ENCODE measurements around the gene TACC3. TPM values are rescaled to one million over a fixed set of nuclear protein-coding genes. Genes with fewer than 3 reads are reported as not detected.

TACC3 gene
- total RNA-seq, 1 donor from 2014 or later, result 42.2 TPM

- TF ChIP-seq CTCF (IDR thresholded peaks at IDR 0.05; ENCODE audit: unreplicated experiment), result no peak
- H3K4me1 Mint-ChIP-seq (ENCODE audit: unreplicated experiment), result no peaks in the 10 kb centered on the region
- H3K36me3 Mint-ChIP-seq (ENCODE audit: low read depth, unreplicated experiment), result peaks cover 17% of the 10 kb centered on the region
- no peaks in the 10 kb centered on the region for H3K9me3 Mint-ChIP-seq (ENCODE audit: unreplicated experiment)
- H3K27me3 Mint-ChIP-seq (ENCODE audit: unreplicated experiment), result peaks cover 6% of the 10 kb centered on the region
- H3K27ac Mint-ChIP-seq (ENCODE audit: unreplicated experiment), result no peak overlapping the region
- H3K4me3 Mint-ChIP-seq (ENCODE audit: unreplicated experiment), result no peak overlapping the region
- DNase-seq (ENCODE audit: low spot score), result no peak
Measured at GRCh38 chr4:1745697-1746096, 24.4 kb downstream of the TACC3 start.

GRCh38 chr4:1746265-1746691 is 25.0 kb downstream of the TACC3 start:
- no peak overlapping the region for H3K4me3 Mint-ChIP-seq (ENCODE audit: unreplicated experiment)
- peak; percentile 97 for TF ChIP-seq CTCF (IDR thresholded peaks at IDR 0.05; ENCODE audit: unreplicated experiment)
- H3K27ac Mint-ChIP-seq (ENCODE audit: unreplicated experiment), result no peak overlapping the region
- DNase-seq (ENCODE audit: low spot score), result peak; percentile 98
- no peaks in the 10 kb centered on the region for H3K9me3 Mint-ChIP-seq (ENCODE audit: unreplicated experiment)
- no peaks in the 10 kb centered on the region for H3K4me1 Mint-ChIP-seq (ENCODE audit: unreplicated experiment)
- peaks cover 6% of the 10 kb centered on the region for H3K27me3 Mint-ChIP-seq (ENCODE audit: unreplicated experiment)
- H3K36me3 Mint-ChIP-seq (ENCODE audit: low read depth, unreplicated experiment), result peaks cover 13% of the 10 kb centered on the region

GRCh38 chr4:1746919-1747602 is 25.7 kb downstream of the TACC3 start:
- H3K27ac Mint-ChIP-seq (ENCODE audit: unreplicated experiment), result no peak overlapping the region
- TF ChIP-seq CTCF (IDR thresholded peaks at IDR 0.05; ENCODE audit: unreplicated experiment), result no peak
- no peaks in the 10 kb centered on the region for H3K4me1 Mint-ChIP-seq (ENCODE audit: unreplicated experiment)
- DNase-seq (ENCODE audit: low spot score), result no peak
- H3K36me3 Mint-ChIP-seq (ENCODE audit: low read depth, unreplicated experiment), result peaks cover 9% of the 10 kb centered on the region
- H3K9me3 Mint-ChIP-seq (ENCODE audit: unreplicated experiment), result no peaks in the 10 kb centered on the region
- H3K4me3 Mint-ChIP-seq (ENCODE audit: unreplicated experiment), result no peak overlapping the region
- peaks cover 6% of the 10 kb centered on the region for H3K27me3 Mint-ChIP-seq (ENCODE audit: unreplicated experiment)

- no peak for TF ChIP-seq CTCF (IDR thresholded peaks at IDR 0.05; ENCODE audit: unreplicated experiment)
- peaks cover 9% of the 10 kb centered on the region for H3K36me3 Mint-ChIP-seq (ENCODE audit: low read depth, unreplicated experiment)
- DNase-seq (ENCODE audit: low spot score), result no peak
- H3K4me3 Mint-ChIP-seq (ENCODE audit: unreplicated experiment), result no peak overlapping the region
- no peak overlapping the region for H3K27ac Mint-ChIP-seq (ENCODE audit: unreplicated experiment)
- no peaks in the 10 kb centered on the region for H3K9me3 Mint-ChIP-seq (ENCODE audit: unreplicated experiment)
- no peaks in the 10 kb centered on the region for H3K4me1 Mint-ChIP-seq (ENCODE audit: unreplicated experiment)
- H3K27me3 Mint-ChIP-seq (ENCODE audit: unreplicated experiment), result peaks cover 6% of the 10 kb centered on the region
Measured at GRCh38 chr4:1747603-1747967, 26.3 kb downstream of the TACC3 start.

GRCh38 chr4:1748465-1748995 is 27.2 kb downstream of the TACC3 start:
- no peak overlapping the region for H3K27ac Mint-ChIP-seq (ENCODE audit: unreplicated experiment)
- H3K36me3 Mint-ChIP-seq (ENCODE audit: low read depth, unreplicated experiment), result peaks cover 6% of the 10 kb centered on the region
- peak; percentile 94 for DNase-seq (ENCODE audit: low spot score)
- H3K27me3 Mint-ChIP-seq (ENCODE audit: unreplicated experiment), result peaks cover 2% of the 10 kb centered on the region
- TF ChIP-seq CTCF (IDR thresholded peaks at IDR 0.05; ENCODE audit: unreplicated experiment), result peak; percentile 92
- no peak overlapping the region for H3K4me3 Mint-ChIP-seq (ENCODE audit: unreplicated experiment)
- no peaks in the 10 kb centered on the region for H3K4me1 Mint-ChIP-seq (ENCODE audit: unreplicated experiment)
- H3K9me3 Mint-ChIP-seq (ENCODE audit: unreplicated experiment), result no peaks in the 10 kb centered on the region
